CD14-positive monocyte (primary cell): ENCODE results near the gene ZNF143. TPM values are rescaled to one million over a fixed set of nuclear protein-coding genes. Genes with fewer than 3 reads are reported as not detected.

Source experiments
- DNase-seq, 3 donors: peaks; one replicate each; pipeline ENCODE4 v3.0.0-alpha.2; 2011 to 2022
- H2AFZ ChIP-seq: 2 replicates; pipeline ENCODE4 v1.6.0; 2012; ENCODE audit warnings: mild to moderate bottlenecking, low read depth, low read length, inconsistent platforms; ENCODE audit not compliant: insufficient read depth, poor library complexity, severe bottlenecking
- H3K27ac ChIP-seq, 2 donors: 1 replicate in 1 of 2; 2 replicates in 1 of 2; pipeline ENCODE4 v1.5.1; 2012 to 2013; ENCODE audit warnings: low read length in 2 of 2, control low read depth in 1 of 2, inconsistent platforms in 1 of 2, low read depth in 1 of 2, mild to moderate bottlenecking in 1 of 2
- H3K27me3 ChIP-seq, 2 donors: one replicate each; pipeline versions ENCODE4 v1.6.0 to v1.6.1; 2011 to 2013; ENCODE audit warnings: low read length in 2 of 2; ENCODE audit not compliant: control insufficient read depth in 2 of 2, insufficient read depth in 2 of 2
- H3K36me3 ChIP-seq, 2 donors: replicated peaks in 1 of 2; 1 replicate in 1 of 2; 2 replicates in 1 of 2; pipeline versions ENCODE4 v1.5.1 to v1.6.1; 2012 to 2013; ENCODE audit warnings: low read length in 2 of 2, control low read depth in 1 of 2, inconsistent platforms in 1 of 2, mild to moderate bottlenecking in 1 of 2; ENCODE audit not compliant: insufficient read depth in 2 of 2, control insufficient read depth in 1 of 2
- H3K4me1 ChIP-seq, 2 donors: 1 replicate in 1 of 2; 2 replicates in 1 of 2; pipeline versions ENCODE4 v1.5.1 to v1.6.1; 2012 to 2013; ENCODE audit warnings: low read length in 2 of 2, control low read depth in 1 of 2, inconsistent platforms in 1 of 2, mild to moderate bottlenecking in 1 of 2, moderate library complexity in 1 of 2; ENCODE audit not compliant: insufficient read depth in 2 of 2, control insufficient read depth in 1 of 2
- H3K4me2 ChIP-seq: replicated peaks from 2 replicates; pipeline ENCODE3; 2012; ENCODE audit warnings: low read length, moderate library complexity, mild to moderate bottlenecking; ENCODE audit not compliant: poor library complexity, severe bottlenecking; ENCODE audit errors: extremely low read depth
- H3K4me3 ChIP-seq, 3 experiments: fragments of 200-600 bp in 1 of 3; sonication (generic) in 1 of 3; replicated peaks in 1 of 3; 1 replicate in 2 of 3; 2 replicates in 1 of 3; pipeline ENCODE4 v1.5.1; 2011 to 2013; ENCODE audit warnings: low read length in 3 of 3, mild to moderate bottlenecking in 3 of 3, control low read depth in 2 of 3, low read depth in 2 of 3, inconsistent platforms in 1 of 3, moderate library complexity in 1 of 3
- H3K79me2 ChIP-seq: 2 replicates; pipeline ENCODE4 v1.6.0; 2012; ENCODE audit warnings: mild to moderate bottlenecking, control low read depth, inconsistent platforms, low read length, moderate library complexity; ENCODE audit not compliant: insufficient read depth
- H3K9ac ChIP-seq: 2 replicates; pipeline ENCODE4 v1.6.0; 2017; ENCODE audit warnings: low read length, mild to moderate bottlenecking; ENCODE audit not compliant: insufficient read depth, poor library complexity, severe bottlenecking
- H3K9me3 ChIP-seq, 2 donors: replicated peaks in 1 of 2; 1 replicate in 1 of 2; 2 replicates in 1 of 2; pipeline versions ENCODE4 v1.5.1 to v1.6.1; 2012 to 2013; ENCODE audit warnings: low read length in 2 of 2, control low read depth in 1 of 2; ENCODE audit not compliant: control insufficient read depth in 1 of 2, insufficient read depth in 1 of 2
- H4K20me1 ChIP-seq: 2 replicates; pipeline ENCODE4 v1.6.0; 2012; ENCODE audit warnings: mild to moderate bottlenecking, low read length, control low read depth, moderate library complexity; ENCODE audit not compliant: insufficient read depth
- H3K27ac Mint-ChIP-seq, 7 donors: one replicate each; pipeline ENCODE4 v1.8.0; 2020; ENCODE audit warnings: mild to moderate bottlenecking in 7 of 7, mixed read lengths in 7 of 7, moderate library complexity in 6 of 7, inconsistent platforms in 2 of 7
- H3K27me3 Mint-ChIP-seq, 3 donors: one replicate each; pipeline ENCODE4 v1.8.0; 2021 to 2022; ENCODE audit warnings: low read depth in 3 of 3, mild to moderate bottlenecking in 3 of 3, mixed read lengths in 3 of 3, moderate library complexity in 3 of 3, inconsistent platforms in 1 of 3
- H3K36me3 Mint-ChIP-seq, 2 donors: one replicate each; pipeline ENCODE4 v1.8.0; 2020; ENCODE audit warnings: mixed read lengths in 2 of 2, inconsistent platforms in 1 of 2, mild to moderate bottlenecking in 1 of 2
- H3K4me1 Mint-ChIP-seq: one replicate; pipeline ENCODE4 v1.8.0; 2020; ENCODE audit warnings: mild to moderate bottlenecking, mixed read lengths
- H3K4me3 Mint-ChIP-seq, 2 donors: one replicate each; pipeline ENCODE4 v1.8.0; 2020; ENCODE audit warnings: mild to moderate bottlenecking in 2 of 2, mixed read lengths in 2 of 2, moderate library complexity in 1 of 2
- H3K9me3 Mint-ChIP-seq, 7 donors: one replicate each; pipeline ENCODE4 v1.8.0; 2020 to 2022; ENCODE audit warnings: mixed read lengths in 7 of 7, mild to moderate bottlenecking in 6 of 7, moderate library complexity in 6 of 7, inconsistent platforms in 2 of 7
- WGBS: methylation state at CpG from one replicate; pipeline ENCODE4 v1.1.5; 2013; ENCODE audit warnings: missing lambda C conversion rate; ENCODE audit not compliant: insufficient coverage; 5-methylcytosine and 5-hydroxymethylcytosine counted together
- intact Hi-C, 2 donors: fragments of 100-400 bp; cut with micrococcal nuclease; formaldehyde crosslinking; loops; one replicate each; pipeline versions ENCODE4 v1.15.0 to v1.15.1; 2023
- polyA plus RNA-seq, 3 donors: library from polyadenylated mRNA; depleted of rRNA in 1 of 3; unstranded in 2 of 3; stranded (reverse) in 1 of 3; fragments of 300-500 nt in 2 of 3; fragments of >200 nt in 1 of 3; fragmentation: Illumina TruSeq in 2 of 3; gene quantifications; 1 replicate in 2 of 3; 2 replicates in 1 of 3; pipeline ENCODE4 v1.2.3, GENCODE V29; 2012 to 2021
- TF ChIP-seq, protein P1 (sequence below): fragments of 200-600 bp; IDR thresholded peaks from one replicate; pipeline ENCODE4 v1.8.0; 2022; ENCODE audit warnings: antibody characterized with exemption, mild to moderate bottlenecking

The ZNF143 gene
- polyA plus RNA-seq, 3 donors, result 26.8 to 30.5 (median 30.1) TPM

DNA sequence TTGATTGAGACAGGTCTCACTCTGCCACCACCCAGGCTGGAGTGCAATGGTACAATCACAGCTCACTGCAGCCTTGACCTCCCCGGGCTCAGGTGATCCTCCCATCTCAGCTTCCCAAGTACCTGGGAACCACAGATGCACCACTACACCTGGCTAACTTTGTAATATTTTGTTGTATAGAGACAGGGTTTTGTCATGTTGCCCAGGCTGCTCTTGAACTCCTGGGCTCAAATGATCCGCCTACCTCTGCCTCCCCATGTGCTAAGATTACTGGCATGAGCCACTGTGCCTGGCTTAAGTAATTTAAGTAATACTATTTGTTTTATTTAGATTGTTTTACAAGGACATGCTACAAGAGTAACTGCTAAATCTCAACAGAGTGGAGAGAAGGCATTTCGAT is 33.5 kb downstream of the ZNF143 start:
- no peak overlapping the region for H3K4me3 Mint-ChIP-seq

DNA sequence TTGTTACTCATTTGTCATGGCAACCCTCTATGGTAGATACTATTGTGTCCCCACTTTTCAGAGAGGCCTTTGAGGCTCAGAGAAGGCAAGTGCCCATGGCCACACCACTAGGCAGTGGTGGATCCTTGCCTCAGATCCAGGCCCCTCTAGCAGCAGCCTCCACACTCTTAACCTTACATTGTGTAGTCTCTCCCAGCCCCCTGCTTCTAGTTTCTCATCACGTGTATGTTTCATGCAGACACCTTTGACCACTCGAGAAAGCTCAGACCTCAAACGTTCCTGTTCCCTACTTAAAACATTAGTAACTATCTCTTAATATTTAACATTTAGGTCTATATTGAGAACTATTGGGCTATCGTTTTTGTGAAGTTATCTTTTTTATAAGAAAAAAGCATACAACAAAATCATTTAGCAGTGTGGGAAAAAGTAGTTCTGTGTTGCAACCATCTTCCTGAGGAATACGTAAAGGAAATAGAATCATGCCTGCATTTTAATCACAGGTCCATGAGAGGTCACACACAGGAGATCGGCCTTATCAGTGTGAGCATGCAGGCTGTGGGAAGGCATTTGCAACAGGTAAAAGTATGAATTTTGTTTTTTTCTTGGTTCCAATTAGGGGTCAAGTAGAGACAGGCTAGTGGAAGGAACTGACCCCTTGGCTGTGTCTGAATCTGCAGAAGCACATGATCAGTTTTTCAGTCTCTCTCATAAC is 35.1 kb downstream of the ZNF143 start:
- DNase-seq, result no peak
- no peaks in the 10 kb centered on the region for H3K27me3 Mint-ChIP-seq
- Histone ChIP-seq H3K9ac (no peak overlapping the region), H3K9me3 (no peaks in the 10 kb centered on the region), H3K4me1 (no peaks in the 10 kb centered on the region), H3K4me3 (no peak overlapping the region), H3K27ac (no peak overlapping the region), H3K79me2 (no peaks in the 10 kb centered on the region), H2AFZ (no peak overlapping the region), H3K36me3 (peaks cover 87 to 99% of the 10 kb centered on the region in 2 donors), H4K20me1 (no peaks in the 10 kb centered on the region), H3K4me2 (no peak overlapping the region), H3K27me3 (no peaks in the 10 kb centered on the region)
- no peak overlapping the region for H3K4me3 Mint-ChIP-seq
- TF ChIP-seq, protein P1, sequence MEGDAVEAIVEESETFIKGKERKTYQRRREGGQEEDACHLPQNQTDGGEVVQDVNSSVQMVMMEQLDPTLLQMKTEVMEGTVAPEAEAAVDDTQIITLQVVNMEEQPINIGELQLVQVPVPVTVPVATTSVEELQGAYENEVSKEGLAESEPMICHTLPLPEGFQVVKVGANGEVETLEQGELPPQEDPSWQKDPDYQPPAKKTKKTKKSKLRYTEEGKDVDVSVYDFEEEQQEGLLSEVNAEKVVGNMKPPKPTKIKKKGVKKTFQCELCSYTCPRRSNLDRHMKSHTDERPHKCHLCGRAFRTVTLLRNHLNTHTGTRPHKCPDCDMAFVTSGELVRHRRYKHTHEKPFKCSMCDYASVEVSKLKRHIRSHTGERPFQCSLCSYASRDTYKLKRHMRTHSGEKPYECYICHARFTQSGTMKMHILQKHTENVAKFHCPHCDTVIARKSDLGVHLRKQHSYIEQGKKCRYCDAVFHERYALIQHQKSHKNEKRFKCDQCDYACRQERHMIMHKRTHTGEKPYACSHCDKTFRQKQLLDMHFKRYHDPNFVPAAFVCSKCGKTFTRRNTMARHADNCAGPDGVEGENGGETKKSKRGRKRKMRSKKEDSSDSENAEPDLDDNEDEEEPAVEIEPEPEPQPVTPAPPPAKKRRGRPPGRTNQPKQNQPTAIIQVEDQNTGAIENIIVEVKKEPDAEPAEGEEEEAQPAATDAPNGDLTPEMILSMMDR, result no peak
- no peaks in the 10 kb centered on the region for H3K9me3 Mint-ChIP-seq
- intact Hi-C loops, result no loop called here
- H3K36me3 Mint-ChIP-seq, result peaks cover 81 to 95% of the 10 kb centered on the region in 2 donors
- 73% methylated on average over 2 of the region's 6 CpGs for WGBS
- no peaks in the 10 kb centered on the region for H3K4me1 Mint-ChIP-seq
- peak overlapping the region in 2 of 7 donors; percentile 27 to 30 for H3K27ac Mint-ChIP-seq

More for the DNA sequence above, 33.5 kb downstream of the ZNF143 start:
- Histone ChIP-seq H2AFZ (no peak overlapping the region), H3K36me3 (peaks cover 88 to 99% of the 10 kb centered on the region in 2 donors), H3K4me2 (no peak overlapping the region), H3K4me1 (no peaks in the 10 kb centered on the region), H3K27me3 (no peaks in the 10 kb centered on the region), H3K27ac (no peak overlapping the region), H4K20me1 (peaks cover 4% of the 10 kb centered on the region), H3K9ac (no peak overlapping the region), H3K79me2 (no peaks in the 10 kb centered on the region), H3K4me3 (no peak overlapping the region), H3K9me3 (no peaks in the 10 kb centered on the region)
- Mint-ChIP-seq H3K27me3 (no peaks in the 10 kb centered on the region), H3K4me1 (no peaks in the 10 kb centered on the region), H3K36me3 (peaks cover 71 to 96% of the 10 kb centered on the region in 2 donors), H3K27ac (no peak overlapping the region), H3K9me3 (no peaks in the 10 kb centered on the region)
- WGBS, result no CpG with 5 or more reads among the region's 3 CpGs
- TF ChIP-seq, protein P1, result no peak
- intact Hi-C loops, result no loop called here
- no peak for DNase-seq
